Upper lobe of left lung (tissue), 6 donors: ENCODE measurements around the gene CCDC69. TPM values are rescaled to one million over a fixed set of nuclear protein-coding genes. Genes with fewer than 3 reads are reported as not detected.
A peak's percentile ranks its signal among the peaks of the same experiment; 100 is the strongest.

Experiments
- ATAC-seq, 2 donors: fragments of 200-7000 bp; cut with Tn5 transposase; one replicate each; pipeline ENCODE4 v1.9.1; 2022; ENCODE audit warnings: mild to moderate bottlenecking in 2 of 2, moderate library complexity in 2 of 2; ENCODE audit not compliant: low FRiP score in 2 of 2
- DNase-seq, 2 donors: peaks; one replicate each; pipeline ENCODE4 v3.0.0-alpha.2; 2019 to 2020
- H3K27ac ChIP-seq, 4 donors: fragments of 200-600 bp; sonication (generic); one replicate each; pipeline ENCODE4 v1.5.1; 2016 to 2019
- H3K27me3 ChIP-seq, 4 donors: fragments of 200-600 bp; sonication (generic); one replicate each; pipeline ENCODE4 v1.5.1; 2017 to 2019
- H3K36me3 ChIP-seq, 4 donors: fragments of 200-600 bp; sonication (generic); one replicate each; pipeline ENCODE4 v1.5.1; 2016 to 2019
- H3K4me1 ChIP-seq, 4 donors: fragments of 200-600 bp; sonication (generic); one replicate each; pipeline ENCODE4 v1.5.1; 2018 to 2019
- H3K4me3 ChIP-seq, 4 donors: fragments of 200-600 bp; sonication (generic); one replicate each; pipeline ENCODE4 v1.5.1; 2017 to 2019; ENCODE audit warnings: mild to moderate bottlenecking in 2 of 4, moderate library complexity in 1 of 4
- H3K9me3 ChIP-seq, 4 donors: fragments of 200-600 bp; sonication (generic); one replicate each; pipeline ENCODE4 v1.5.1; 2018 to 2019
- EP300 ChIP-seq, 4 donors: sonication (generic); formaldehyde crosslinking; IDR thresholded peaks; one replicate each; pipeline ENCODE4 v1.5.1; 2017; ENCODE audit warnings: antibody characterized with exemption in 4 of 4, control low read depth in 2 of 4
- POLR2A ChIP-seq, 4 donors: fragments of 450-650 bp; IDR thresholded peaks; one replicate each; pipeline ENCODE4 v1.5.1; 2016 to 2017; ENCODE audit warnings: antibody characterized with exemption in 4 of 4, mild to moderate bottlenecking in 2 of 4
- POLR2AphosphoS5 ChIP-seq, 2 donors: sonication (generic); formaldehyde crosslinking; IDR thresholded peaks; one replicate each; pipeline ENCODE4 v1.5.1; 2017; ENCODE audit warnings: antibody characterized with exemption in 2 of 2
- WGBS, 2 donors: methylation state at CpG; one replicate each; pipeline ENCODE4 v1.1.5; 2017 to 2018; 5-methylcytosine and 5-hydroxymethylcytosine counted together
- total RNA-seq, 6 donors: library from RNA; depleted of rRNA in 4 of 6; stranded (reverse); fragments of >200 nt in 4 of 6; gene quantifications; one replicate each; pipeline versions ENCODE4 v1.1.0 to v1.2.1, GENCODE V29; 2016 to 2021
- TF ChIP-seq, protein P1 (sequence below), 6 experiments: fragments of 450-650 bp in 4 of 6; fragments of 200-600 bp in 2 of 6; sonication (generic) in 2 of 6; IDR thresholded peaks; one replicate each; pipeline ENCODE4 v1.5.1; 2016 to 2019; ENCODE audit warnings: antibody characterized with exemption in 6 of 6
- donor health status: DM: no; HTN: no; CAD: no; lungs with moderate emphysema.
- donor health status: DM: no; HTN: yes; CAD: no; lungs with severe emphysema.

CCDC69 gene
- total RNA-seq, 6 donors from 2014 or later: 61.0 to 119 (median 92.6) TPM

DNA sequence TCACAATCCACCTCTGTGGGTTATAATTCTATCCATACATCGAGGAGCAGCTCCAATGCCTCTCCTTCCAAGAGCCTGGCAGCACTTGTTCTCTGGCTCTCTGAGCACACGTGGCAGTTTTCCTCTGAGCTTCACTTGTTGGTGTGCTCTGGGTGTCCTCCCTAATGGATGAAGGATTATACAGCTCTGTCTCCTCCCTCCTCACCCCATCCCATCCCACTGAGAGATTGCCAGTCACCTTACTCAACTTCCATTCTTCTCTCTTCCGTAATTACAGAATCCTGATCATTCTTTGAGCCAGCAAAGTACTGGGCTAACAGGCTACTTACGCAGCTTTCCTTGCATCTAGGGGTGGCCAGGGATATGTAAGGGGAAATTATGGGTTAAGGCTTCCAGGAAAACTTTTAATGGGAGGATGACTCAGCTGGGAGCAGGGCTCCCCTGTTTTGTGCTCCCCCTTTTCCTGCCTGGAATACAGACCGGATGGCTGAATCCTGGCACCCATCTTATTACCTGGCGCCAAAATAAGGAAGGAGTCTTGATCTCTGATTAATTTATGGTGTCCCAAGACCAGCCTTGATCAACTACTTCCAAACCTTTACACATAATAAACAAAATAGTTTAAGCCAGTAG lies 6.3 kb upstream of the CCDC69 start:
- WGBS, 2 donors: 47 to 51% methylated on average over 6 of the region's 6 CpGs
- ATAC-seq: no peak
- peaks cover 11 to 15% (median 12%) of the 10 kb centered on the region in 4 donors for H3K4me1 ChIP-seq
- no peaks in the 10 kb centered on the region for H3K36me3 ChIP-seq
- TF ChIP-seq POLR2AphosphoS5 (IDR thresholded peaks at IDR 0.05) (peak in 1 of 2 donors; percentile 18), EP300 (IDR thresholded peaks at IDR 0.05) (no peak), POLR2A (IDR thresholded peaks at IDR 0.05) (no peak)
- TF ChIP-seq, protein P1, sequence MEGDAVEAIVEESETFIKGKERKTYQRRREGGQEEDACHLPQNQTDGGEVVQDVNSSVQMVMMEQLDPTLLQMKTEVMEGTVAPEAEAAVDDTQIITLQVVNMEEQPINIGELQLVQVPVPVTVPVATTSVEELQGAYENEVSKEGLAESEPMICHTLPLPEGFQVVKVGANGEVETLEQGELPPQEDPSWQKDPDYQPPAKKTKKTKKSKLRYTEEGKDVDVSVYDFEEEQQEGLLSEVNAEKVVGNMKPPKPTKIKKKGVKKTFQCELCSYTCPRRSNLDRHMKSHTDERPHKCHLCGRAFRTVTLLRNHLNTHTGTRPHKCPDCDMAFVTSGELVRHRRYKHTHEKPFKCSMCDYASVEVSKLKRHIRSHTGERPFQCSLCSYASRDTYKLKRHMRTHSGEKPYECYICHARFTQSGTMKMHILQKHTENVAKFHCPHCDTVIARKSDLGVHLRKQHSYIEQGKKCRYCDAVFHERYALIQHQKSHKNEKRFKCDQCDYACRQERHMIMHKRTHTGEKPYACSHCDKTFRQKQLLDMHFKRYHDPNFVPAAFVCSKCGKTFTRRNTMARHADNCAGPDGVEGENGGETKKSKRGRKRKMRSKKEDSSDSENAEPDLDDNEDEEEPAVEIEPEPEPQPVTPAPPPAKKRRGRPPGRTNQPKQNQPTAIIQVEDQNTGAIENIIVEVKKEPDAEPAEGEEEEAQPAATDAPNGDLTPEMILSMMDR (IDR thresholded peaks at IDR 0.05): no peak
- no peaks in the 10 kb centered on the region for H3K9me3 ChIP-seq
- H3K27me3 ChIP-seq: no peaks in the 10 kb centered on the region
- no peak for DNase-seq
- no peak overlapping the region for H3K4me3 ChIP-seq
- H3K27ac ChIP-seq: peak overlapping the region in 1 of 4 donors; percentile 53

DNA sequence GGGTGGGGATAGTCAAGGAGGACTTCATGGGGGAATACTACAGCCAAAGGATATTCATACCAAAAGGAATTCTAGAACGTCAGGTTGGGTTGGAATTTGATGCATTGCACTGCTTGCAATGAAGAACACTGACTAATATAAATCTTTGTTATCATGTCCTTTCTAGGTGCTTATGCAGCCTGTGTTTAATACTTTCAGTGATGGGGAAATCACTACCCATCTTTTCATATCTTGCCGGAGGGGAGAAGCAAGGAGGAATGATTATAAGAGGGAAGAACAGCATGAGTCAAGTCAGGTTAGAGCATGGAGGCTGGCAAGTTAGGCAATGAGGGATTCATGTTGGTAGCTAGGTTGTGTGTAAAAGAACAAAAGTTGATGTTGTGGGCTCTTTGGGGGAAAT lies 5.1 kb upstream of the CCDC69 start:
- WGBS, 2 donors: 86 to 90% methylated on average over 2 of the region's 2 CpGs
- Histone ChIP-seq H3K9me3 (no peaks in the 10 kb centered on the region), H3K4me3 (no peak overlapping the region), H3K27ac (no peak overlapping the region), H3K36me3 (no peaks in the 10 kb centered on the region), H3K4me1 (peaks cover 0 to 14% (median 9%) of the 10 kb centered on the region in 4 donors), H3K27me3 (no peaks in the 10 kb centered on the region)
- ATAC-seq: no peak
- TF ChIP-seq POLR2A (IDR thresholded peaks at IDR 0.05) (no peak), EP300 (IDR thresholded peaks at IDR 0.05) (no peak), POLR2AphosphoS5 (IDR thresholded peaks at IDR 0.05) (no peak)
- TF ChIP-seq, protein P1 (IDR thresholded peaks at IDR 0.05): no peak
- DNase-seq: no peak

DNA sequence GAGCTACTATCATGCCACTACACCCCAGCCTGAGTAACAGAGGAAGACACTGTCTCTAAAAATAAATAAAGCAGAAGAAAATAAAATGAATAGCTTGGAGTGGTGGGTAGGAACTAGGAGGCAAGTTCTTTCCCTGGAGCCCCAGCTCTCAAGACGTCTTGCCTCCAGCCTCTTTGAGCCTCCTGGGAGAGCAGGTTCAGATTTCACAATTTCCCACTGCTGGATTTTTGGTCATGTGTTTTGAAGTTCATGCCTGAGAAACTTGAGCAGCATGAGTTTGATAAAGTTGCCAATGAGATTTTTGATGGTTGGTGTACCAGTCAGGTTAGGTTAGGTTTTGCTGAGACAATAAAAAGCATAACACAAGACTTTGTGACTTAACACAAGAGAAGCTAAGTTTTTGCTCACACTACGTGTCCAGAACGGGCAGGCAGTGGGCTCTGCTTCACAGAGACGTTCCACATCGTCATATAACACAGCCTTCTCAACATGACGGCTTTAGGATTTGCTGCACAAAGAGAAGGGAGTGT lies 4.1 kb upstream of the CCDC69 start:
- Histone ChIP-seq H3K27me3 (no peaks in the 10 kb centered on the region), H3K36me3 (no peaks in the 10 kb centered on the region), H3K4me3 (no peak overlapping the region), H3K4me1 (peaks cover 2 to 16% (median 12%) of the 10 kb centered on the region in 4 donors), H3K27ac (no peak overlapping the region), H3K9me3 (no peaks in the 10 kb centered on the region)
- 57 to 88% methylated on average over 5 to 6 of the region's 6 CpGs for WGBS, 2 donors
- DNase-seq (no peak), ATAC-seq (no peak)
- TF ChIP-seq POLR2A (IDR thresholded peaks at IDR 0.05): no peak
- TF ChIP-seq POLR2AphosphoS5 (IDR thresholded peaks at IDR 0.05): no peak
- TF ChIP-seq EP300 (IDR thresholded peaks at IDR 0.05): no peak
- TF ChIP-seq, protein P1 (IDR thresholded peaks at IDR 0.05): no peak

- Histone ChIP-seq H3K27ac (no peak overlapping the region), H3K9me3 (no peaks in the 10 kb centered on the region), H3K36me3 (no peaks in the 10 kb centered on the region), H3K4me1 (peaks cover 27 to 41% (median 37%) of the 10 kb centered on the region in 4 donors), H3K4me3 (no peak overlapping the region), H3K27me3 (no peaks in the 10 kb centered on the region)
- no peak for DNase-seq
- 67 to 90% methylated on average over 5 of the region's 5 CpGs for WGBS, 2 donors
- TF ChIP-seq, protein P1 (IDR thresholded peaks at IDR 0.05): no peak
- no peak for TF ChIP-seq POLR2A (IDR thresholded peaks at IDR 0.05)
- TF ChIP-seq POLR2AphosphoS5 (IDR thresholded peaks at IDR 0.05): no peak
- TF ChIP-seq EP300 (IDR thresholded peaks at IDR 0.05): no peak
- ATAC-seq: no peak
These were observed 1.6 kb upstream of the CCDC69 start for GRCh38 chr5:151225475-151225874.

DNA sequence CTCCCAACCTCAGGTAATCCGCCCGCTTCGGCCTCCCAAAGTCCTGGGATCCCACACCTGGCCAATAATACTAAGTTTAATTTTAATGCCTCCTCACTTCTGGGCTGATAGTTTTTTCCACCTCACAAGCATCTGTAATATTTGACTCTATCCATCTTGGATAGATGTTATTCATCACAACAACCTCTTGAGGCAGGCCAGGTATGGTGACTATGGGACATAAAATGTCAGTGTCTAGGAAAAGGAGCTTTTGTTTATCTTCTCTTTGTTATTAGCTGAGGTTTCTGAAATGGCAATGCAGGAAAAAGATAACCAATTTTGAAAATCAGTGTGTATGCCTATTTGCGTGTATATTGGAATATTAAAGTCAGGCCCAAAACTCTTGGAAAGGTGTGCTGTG lies 1.2 kb upstream of the CCDC69 start:
- ATAC-seq: no peak
- no peak overlapping the region for H3K4me3 ChIP-seq

More for the DNA sequence above, 1.2 kb upstream of the CCDC69 start:
- Histone ChIP-seq H3K27me3 (no peaks in the 10 kb centered on the region), H3K27ac (peak overlapping the region in 2 of 4 donors; percentile 94 to 95), H3K36me3 (no peaks in the 10 kb centered on the region), H3K4me1 (peaks cover 30 to 45% (median 39%) of the 10 kb centered on the region in 4 donors), H3K9me3 (no peaks in the 10 kb centered on the region)
- no peak for TF ChIP-seq POLR2A (IDR thresholded peaks at IDR 0.05)
- TF ChIP-seq, protein P1 (IDR thresholded peaks at IDR 0.05): no peak
- TF ChIP-seq POLR2AphosphoS5 (IDR thresholded peaks at IDR 0.05): no peak
- TF ChIP-seq EP300 (IDR thresholded peaks at IDR 0.05): no peak
- WGBS, 2 donors: 96 to 97% methylated on average over 4 of the region's 4 CpGs
- no peak for DNase-seq
